ENCODE results near the gene IMMT. TPM values are rescaled to one million over a fixed set of nuclear protein-coding genes. Genes with fewer than 3 reads are reported as not detected.
"Not testable (repeated sequence)": the region's sequence is repeated elsewhere in the genome, so short reads cannot be mapped to it uniquely, and the experiment has no call there.

The IMMT gene
- polyA plus RNA-seq (2011; rRNA removed), result 68.7 and 69.2 TPM in 2 replicates
- 43.3 and 50.3 TPM in 2 replicates for polyA minus RNA-seq (2011; rRNA and poly(A)+ RNA removed)

- peak within 1 kb of the TSS; percentile 100 for H3K27ac ChIP-seq (ENCODE audit: low read depth, low read length)
- H3K4me3 ChIP-seq (ENCODE audit: low read depth, low read length), result peak within 1 kb of the TSS; percentile 99
- POLR2A ChIA-PET, result interaction anchor here (1.0 to 3.3 kb wide), 3 partner anchors 9 to 247 kb away, joined by 4 to 15 read pairs (median 5); partner anchors contain the start of genes KDM3A, POLR1A and PTCD3
- H3K27me3 ChIP-seq (ENCODE audit: control insufficient read depth, insufficient read depth, low read length), result no peaks in the 10 kb centered on the region
- TF ChIP-seq, protein P1, sequence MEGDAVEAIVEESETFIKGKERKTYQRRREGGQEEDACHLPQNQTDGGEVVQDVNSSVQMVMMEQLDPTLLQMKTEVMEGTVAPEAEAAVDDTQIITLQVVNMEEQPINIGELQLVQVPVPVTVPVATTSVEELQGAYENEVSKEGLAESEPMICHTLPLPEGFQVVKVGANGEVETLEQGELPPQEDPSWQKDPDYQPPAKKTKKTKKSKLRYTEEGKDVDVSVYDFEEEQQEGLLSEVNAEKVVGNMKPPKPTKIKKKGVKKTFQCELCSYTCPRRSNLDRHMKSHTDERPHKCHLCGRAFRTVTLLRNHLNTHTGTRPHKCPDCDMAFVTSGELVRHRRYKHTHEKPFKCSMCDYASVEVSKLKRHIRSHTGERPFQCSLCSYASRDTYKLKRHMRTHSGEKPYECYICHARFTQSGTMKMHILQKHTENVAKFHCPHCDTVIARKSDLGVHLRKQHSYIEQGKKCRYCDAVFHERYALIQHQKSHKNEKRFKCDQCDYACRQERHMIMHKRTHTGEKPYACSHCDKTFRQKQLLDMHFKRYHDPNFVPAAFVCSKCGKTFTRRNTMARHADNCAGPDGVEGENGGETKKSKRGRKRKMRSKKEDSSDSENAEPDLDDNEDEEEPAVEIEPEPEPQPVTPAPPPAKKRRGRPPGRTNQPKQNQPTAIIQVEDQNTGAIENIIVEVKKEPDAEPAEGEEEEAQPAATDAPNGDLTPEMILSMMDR (IDR thresholded peaks at IDR 0.05; ENCODE audit: low read depth, low read length), result no peak
- peak; percentile 92 for DNase-seq (ENCODE audit: low read depth, low spot score)
- CTCF ChIA-PET, result no interaction called here
- peaks cover 3% of the 10 kb centered on the region; the same call in 1 of the 2 replicates for H3K9me3 ChIP-seq (ENCODE audit: control insufficient read depth, insufficient read depth, low read length)
Measured at GRCh38 chr2:86195055-86195807, at the start of gene IMMT. Gene IMMT (minus strand): TSS chr2:86195462. CDS start chr2:86195382, 80 bp downstream.

DNA sequence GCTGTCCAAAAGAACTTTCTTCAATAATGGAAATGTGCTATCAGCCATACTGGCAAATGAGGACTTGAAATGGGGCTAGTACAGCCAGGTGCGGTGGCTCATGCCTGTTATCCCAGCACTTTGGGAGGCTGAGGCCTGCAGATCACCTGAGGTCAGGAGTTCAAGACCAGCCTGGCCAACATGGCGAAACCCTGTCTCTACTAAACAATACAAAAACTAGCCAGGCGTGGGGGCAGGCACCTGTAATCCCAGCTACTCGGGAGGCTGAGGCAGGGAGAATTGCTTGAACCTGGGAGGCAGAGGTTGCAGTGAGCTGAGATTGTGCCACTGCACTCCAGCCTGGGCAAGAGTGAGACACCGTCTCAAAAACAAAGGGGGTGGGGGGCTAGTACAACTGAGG, 49.5 kb upstream of the IMMT start:
- POLR2A ChIA-PET; CTCF ChIA-PET; H3K4me3 ChIP-seq (ENCODE audit: low read depth, low read length); H3K9me3 ChIP-seq (ENCODE audit: control insufficient read depth, insufficient read depth, low read length); H3K27ac ChIP-seq (ENCODE audit: low read depth, low read length); DNase-seq (ENCODE audit: low read depth, low spot score): not testable (repeated sequence)
- H3K27me3 ChIP-seq (ENCODE audit: control insufficient read depth, insufficient read depth, low read length), result peaks cover 26% of the 10 kb centered on the region

DNA sequence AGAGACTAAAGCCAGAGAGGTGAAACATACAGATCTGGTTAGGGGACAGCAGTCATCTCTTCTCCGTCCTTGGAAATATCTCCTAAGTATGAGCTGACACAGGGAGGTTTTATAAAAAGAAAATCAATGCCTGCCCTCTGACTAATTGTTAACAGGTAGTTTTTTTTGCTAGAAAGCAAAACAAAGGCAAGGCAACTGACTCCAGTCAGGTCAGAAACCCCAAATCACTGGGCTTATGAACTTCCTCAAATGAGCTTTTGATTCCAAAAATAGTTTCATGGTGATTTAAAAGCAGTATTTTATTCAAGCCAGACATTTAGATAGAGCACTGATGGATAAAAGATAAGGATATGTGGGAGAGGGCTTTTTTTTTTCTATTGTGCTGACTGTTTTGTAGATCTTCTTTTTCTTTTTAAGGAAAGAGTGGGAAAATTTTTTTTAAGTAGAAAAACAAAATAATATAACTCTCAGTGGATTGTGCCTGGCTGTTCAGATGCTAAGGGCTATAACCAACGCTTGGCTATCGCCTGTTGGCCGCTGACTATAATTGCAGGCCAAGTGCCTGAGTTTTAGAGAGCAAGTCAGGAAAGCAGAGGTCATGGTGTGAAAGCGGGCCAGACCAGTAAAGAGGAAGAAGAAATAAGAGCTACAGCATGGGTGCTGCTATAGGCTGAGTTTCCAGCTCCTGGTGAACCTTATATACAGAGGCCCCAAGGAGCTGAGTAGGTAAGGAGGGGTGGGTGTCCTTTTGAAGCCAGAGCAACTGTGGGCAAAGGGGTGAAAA, 48.9 kb upstream of the IMMT start:
- Histone ChIP-seq H3K9me3 (ENCODE audit: control insufficient read depth, insufficient read depth, low read length) (no peaks in the 10 kb centered on the region), H3K4me3 (ENCODE audit: low read depth, low read length) (no peak overlapping the region), H3K27ac (ENCODE audit: low read depth, low read length) (no peak overlapping the region), H3K27me3 (ENCODE audit: control insufficient read depth, insufficient read depth, low read length) (peaks cover 27% of the 10 kb centered on the region)
- TF ChIP-seq, protein P1 (IDR thresholded peaks at IDR 0.05; ENCODE audit: low read depth, low read length), result no peak
- DNase-seq (ENCODE audit: low read depth, low spot score), result no peak
- ChIA-PET CTCF (no interaction called here), POLR2A (no interaction called here)

GRCh38 chr2:86243272-86243671, 48.0 kb upstream of the IMMT start:
- no peak overlapping the region for H3K4me3 ChIP-seq (ENCODE audit: low read depth, low read length)
- ChIA-PET CTCF (no interaction called here), POLR2A (no interaction called here)
- H3K27me3 ChIP-seq (ENCODE audit: control insufficient read depth, insufficient read depth, low read length), result peaks cover 27% of the 10 kb centered on the region
- H3K27ac ChIP-seq (ENCODE audit: low read depth, low read length), result no peak overlapping the region
- H3K9me3 ChIP-seq (ENCODE audit: control insufficient read depth, insufficient read depth, low read length), result no peaks in the 10 kb centered on the region
- TF ChIP-seq, protein P1 (IDR thresholded peaks at IDR 0.05; ENCODE audit: low read depth, low read length), result no peak
- no peak for DNase-seq (ENCODE audit: low read depth, low spot score)

GRCh38 chr2:86241611-86242010, 46.3 kb upstream of the IMMT start:
- no peak overlapping the region for H3K27ac ChIP-seq (ENCODE audit: low read depth, low read length)
- CTCF ChIA-PET, result no interaction called here
- no peak for DNase-seq (ENCODE audit: low read depth, low spot score)

More at GRCh38 chr2:86241611-86242010, 46.3 kb upstream of the IMMT start:
- Histone ChIP-seq H3K4me3 (ENCODE audit: low read depth, low read length) (no peak overlapping the region), H3K9me3 (ENCODE audit: control insufficient read depth, insufficient read depth, low read length) (no peaks in the 10 kb centered on the region), H3K27me3 (ENCODE audit: control insufficient read depth, insufficient read depth, low read length) (peaks cover 27% of the 10 kb centered on the region)
- TF ChIP-seq, protein P1 (IDR thresholded peaks at IDR 0.05; ENCODE audit: low read depth, low read length), result no peak
- POLR2A ChIA-PET, result interaction anchor here (0.6 kb wide), 1 partner anchor 88 kb away, joined by 6 read pairs; no protein-coding TSS in a partner anchor

Measured in AG04450 (cell line).